Measurements from ENCODE around the gene STX7.

STX7 gene

DNA sequence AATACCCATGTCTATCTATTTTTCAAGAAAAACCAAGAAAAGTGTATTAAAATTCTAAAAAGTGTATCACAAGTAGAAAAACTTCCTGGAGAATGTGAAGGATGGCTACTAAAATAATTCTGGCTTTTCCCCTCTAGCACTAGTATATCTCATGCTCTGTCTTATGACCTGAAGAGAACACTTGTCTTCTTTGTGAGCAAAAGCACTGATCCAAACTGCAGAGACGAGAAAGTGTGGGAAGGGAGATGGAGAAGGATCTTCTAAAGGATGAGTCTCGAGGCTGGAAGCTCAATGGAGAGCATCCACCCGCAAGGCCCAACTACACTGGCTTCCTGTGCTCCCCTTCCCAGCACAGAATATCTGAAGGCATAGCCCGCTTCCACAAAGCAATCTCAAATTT lies 23.5 kb downstream of the STX7 start:
- H3K27ac ChIP-seq, result peak overlapping the region; percentile 17 to 58
- no peak for DNase-seq (ENCODE audit: low spot score)

GRCh38 chr6:132487762-132488161 lies 25.2 kb downstream of the STX7 start:
- no peak for TF ChIP-seq CTCF (IDR thresholded peaks at IDR 0.05)
- H3K27ac ChIP-seq, result no peak overlapping the region
- DNase-seq (ENCODE audit: low spot score), result no peak
- H3K4me3 ChIP-seq, result no peak overlapping the region

More for the DNA sequence above, 23.5 kb downstream of the STX7 start:
- no peak overlapping the region for H3K4me3 ChIP-seq
- no peak for TF ChIP-seq CTCF (IDR thresholded peaks at IDR 0.05)

GRCh38 chr6:132484680-132485018 lies 28.3 kb downstream of the STX7 start:
- no peak for TF ChIP-seq CTCF (IDR thresholded peaks at IDR 0.05)
- no peak overlapping the region for H3K27ac ChIP-seq
- no peak overlapping the region for H3K4me3 ChIP-seq
- DNase-seq (ENCODE audit: low spot score), result no peak

GRCh38 chr6:132483779-132484679 lies 28.9 kb downstream of the STX7 start:
- TF ChIP-seq CTCF (IDR thresholded peaks at IDR 0.05), result peak; percentile 67
- no peak for DNase-seq (ENCODE audit: low spot score)

GRCh38 chr6:132482581-132482980 lies 30.3 kb downstream of the STX7 start:
- Histone ChIP-seq H3K27ac (no peak overlapping the region), H3K4me3 (no peak overlapping the region)
- DNase-seq (ENCODE audit: low spot score), result no peak
- no peak for TF ChIP-seq CTCF (IDR thresholded peaks at IDR 0.05)

More at GRCh38 chr6:132483779-132484679, 28.9 kb downstream of the STX7 start:
- no peak overlapping the region for H3K4me3 ChIP-seq
- H3K27ac ChIP-seq, result no peak overlapping the region

DNA sequence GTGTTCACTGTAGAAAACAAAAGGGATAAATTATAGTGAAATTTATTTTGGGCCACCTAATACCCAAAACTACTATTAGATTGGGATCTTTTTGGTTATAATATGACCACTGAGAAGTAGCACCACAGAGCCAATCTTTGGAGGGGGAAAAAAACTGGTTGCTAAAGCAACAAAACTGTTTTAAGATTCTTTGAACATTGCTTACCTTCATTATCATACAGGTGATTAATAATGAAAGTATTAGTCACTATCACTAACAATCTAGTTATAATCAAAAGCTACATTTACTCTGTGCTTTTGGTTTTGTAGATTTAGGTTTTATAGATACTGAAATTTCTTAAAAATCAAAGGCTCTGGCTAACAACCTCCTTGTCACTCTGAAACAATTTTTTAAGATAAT lies 31.7 kb downstream of the STX7 start:
- H3K4me3 ChIP-seq, result no peak overlapping the region
- no peak for TF ChIP-seq CTCF (IDR thresholded peaks at IDR 0.05)

GRCh38 chr6:132479131-132479530 lies 33.8 kb downstream of the STX7 start:
- no peak overlapping the region for H3K4me3 ChIP-seq
- H3K27ac ChIP-seq, result no peak overlapping the region
- no peak for TF ChIP-seq CTCF (IDR thresholded peaks at IDR 0.05)
- no peak for DNase-seq (ENCODE audit: low spot score)

More for the DNA sequence above, 31.7 kb downstream of the STX7 start:
- no peak overlapping the region for H3K27ac ChIP-seq
- no peak for DNase-seq (ENCODE audit: low spot score)

All from coronary artery (tissue), 2 donors.